Activated T-cell treated with anti-CD3 and anti-CD28 coated beads for 48 hours (primary cell): ENCODE results near the gene NKAIN2.

Experiments
- DNase-seq: peaks from one replicate; pipeline ENCODE4 v3.0.0-alpha.2; 2020; ENCODE audit warnings: low read depth

Gene NKAIN2

GRCh38 chr6:123808556-123808955 is 4.9 kb downstream of the NKAIN2 start:
- DNase-seq, result no peak

- DNase-seq, result no peak
Measured at GRCh38 chr6:123810214-123810613, 6.5 kb downstream of the NKAIN2 start.

- DNase-seq, result no peak
Measured at GRCh38 chr6:123810948-123811347, 7.3 kb downstream of the NKAIN2 start.

- no peak for DNase-seq
Measured at GRCh38 chr6:123811378-123811777, 7.7 kb downstream of the NKAIN2 start.

- DNase-seq, result no peak
Measured at GRCh38 chr6:123812621-123813020, 9.0 kb downstream of the NKAIN2 start.

GRCh38 chr6:123821112-123821511 is 17.4 kb downstream of the NKAIN2 start:
- no peak for DNase-seq

GRCh38 chr6:123829302-123829953 is 25.8 kb downstream of the NKAIN2 start:
- DNase-seq, result no peak

GRCh38 chr6:123830120-123830519 is 26.5 kb downstream of the NKAIN2 start:
- DNase-seq, result no peak

- no peak for DNase-seq
Measured at GRCh38 chr6:123838505-123839234, 35.0 kb downstream of the NKAIN2 start.

GRCh38 chr6:123841067-123841896 is 37.6 kb downstream of the NKAIN2 start:
- DNase-seq, result no peak

- DNase-seq, result no peak
Measured at GRCh38 chr6:123844011-123844410, 40.3 kb downstream of the NKAIN2 start.

- no peak for DNase-seq
Measured at GRCh38 chr6:123848347-123848746, 44.7 kb downstream of the NKAIN2 start.

GRCh38 chr6:123849406-123849805 is 45.7 kb downstream of the NKAIN2 start:
- no peak for DNase-seq

- DNase-seq, result no peak
Measured at GRCh38 chr6:123850555-123850954, 46.9 kb downstream of the NKAIN2 start.

- no peak for DNase-seq
Measured at GRCh38 chr6:123854201-123854600, 50.5 kb downstream of the NKAIN2 start.

GRCh38 chr6:123855506-123855905 is 51.8 kb downstream of the NKAIN2 start:
- DNase-seq, result no peak

- no peak for DNase-seq
Measured at GRCh38 chr6:123859291-123859690, 55.6 kb downstream of the NKAIN2 start.

- no peak for DNase-seq
Measured at GRCh38 chr6:123869334-123869733, 65.7 kb downstream of the NKAIN2 start.

GRCh38 chr6:123873974-123874373 is 70.3 kb downstream of the NKAIN2 start:
- no peak for DNase-seq

GRCh38 chr6:123875784-123876183 is 72.1 kb downstream of the NKAIN2 start:
- DNase-seq, result no peak

GRCh38 chr6:123879749-123880148 is 76.1 kb downstream of the NKAIN2 start:
- no peak for DNase-seq

- DNase-seq, result no peak
Measured at GRCh38 chr6:123888771-123889513, 85.3 kb downstream of the NKAIN2 start.
